ENCODE results near the gene MCM8.

Gene MCM8

DNA sequence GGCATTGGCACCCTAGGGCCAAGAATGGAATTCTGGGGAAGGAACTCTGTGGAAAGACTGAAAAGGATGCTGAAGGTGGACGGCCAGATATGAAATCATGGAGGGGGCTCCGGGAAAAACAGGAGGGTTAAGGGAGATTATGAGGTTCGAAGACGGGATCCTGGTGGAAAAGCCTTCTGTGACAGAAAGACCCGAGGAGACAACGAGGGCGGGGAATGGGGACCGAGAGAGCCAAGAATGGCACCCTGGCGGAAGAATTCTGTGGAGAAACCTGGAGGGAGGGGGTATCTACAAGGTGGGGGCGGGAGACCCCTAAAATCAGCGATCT, 545 bp upstream of the MCM8 start:
- DNase-seq: no peak

GRCh38 chr20:5967469-5967868, 17.0 kb downstream of the MCM8 start:
- no peak for DNase-seq

- no peak for DNase-seq
Observed at GRCh38 chr20:5968462-5968861, 18.0 kb downstream of the MCM8 start.

- DNase-seq: no peak
Observed at GRCh38 chr20:5969348-5969935, 19.0 kb downstream of the MCM8 start.

DNA sequence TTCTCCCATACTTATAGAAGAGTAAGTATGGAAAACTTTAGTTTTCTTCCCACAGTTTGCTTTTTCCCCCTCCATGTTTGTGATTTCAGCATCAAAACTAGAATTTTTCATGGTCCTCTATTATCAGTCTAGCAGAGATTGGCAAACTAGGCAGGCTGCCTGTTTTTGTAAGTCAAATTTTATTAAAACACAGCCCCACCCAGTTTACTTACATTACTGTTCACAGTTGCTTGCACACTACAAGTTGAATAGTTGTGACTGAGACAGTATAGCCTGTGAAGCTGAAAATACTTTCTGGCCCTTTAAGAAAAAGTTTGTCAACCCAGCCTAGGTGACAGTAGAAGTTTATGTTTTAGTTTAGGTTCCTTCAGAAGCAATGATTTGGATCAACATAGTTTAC, 19.5 kb downstream of the MCM8 start:
- no peak for DNase-seq

DNA sequence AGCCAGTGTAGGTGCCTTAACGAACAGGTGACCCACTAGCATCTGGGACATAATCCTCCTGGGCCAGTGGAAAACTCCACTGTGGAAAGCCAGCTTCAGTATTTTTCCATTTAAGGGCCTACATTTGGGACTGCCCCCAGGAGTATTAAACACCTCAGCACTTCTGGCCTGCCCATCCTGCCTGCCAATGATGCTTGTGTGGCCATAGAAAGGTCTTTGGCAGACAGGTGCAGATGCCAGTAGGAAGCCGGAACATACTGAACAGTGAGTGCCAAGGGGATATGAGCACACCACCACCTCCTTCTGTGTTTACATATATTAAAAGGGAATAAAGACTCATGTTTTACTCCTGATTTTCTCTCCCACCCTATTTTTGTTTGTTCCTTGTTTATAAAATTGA, 19.9 kb downstream of the MCM8 start:
- no peak for DNase-seq

DNA sequence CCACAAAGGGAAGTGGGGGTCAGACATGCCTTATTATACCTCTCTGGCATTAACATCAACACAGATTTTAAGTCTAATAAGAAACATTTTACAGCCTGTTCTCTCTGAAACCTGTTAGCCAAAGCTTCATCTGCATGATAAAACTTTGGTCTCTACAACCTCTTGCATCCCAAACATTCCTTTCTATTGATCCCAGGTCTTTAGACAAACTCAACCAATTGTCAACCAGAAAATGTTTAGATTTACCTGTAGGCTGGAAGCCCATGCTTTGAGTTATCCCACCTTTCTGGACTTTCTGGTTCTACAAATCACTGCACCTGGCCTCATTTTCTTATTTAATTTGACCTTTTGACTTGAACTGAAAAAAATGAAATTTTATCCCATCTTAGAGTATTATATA, 20.8 kb downstream of the MCM8 start:
- no peak for DNase-seq

- DNase-seq: no peak
Observed at GRCh38 chr20:5973172-5973571, 22.7 kb downstream of the MCM8 start.

GRCh38 chr20:5973971-5974370, 23.5 kb downstream of the MCM8 start:
- no peak for DNase-seq

DNA sequence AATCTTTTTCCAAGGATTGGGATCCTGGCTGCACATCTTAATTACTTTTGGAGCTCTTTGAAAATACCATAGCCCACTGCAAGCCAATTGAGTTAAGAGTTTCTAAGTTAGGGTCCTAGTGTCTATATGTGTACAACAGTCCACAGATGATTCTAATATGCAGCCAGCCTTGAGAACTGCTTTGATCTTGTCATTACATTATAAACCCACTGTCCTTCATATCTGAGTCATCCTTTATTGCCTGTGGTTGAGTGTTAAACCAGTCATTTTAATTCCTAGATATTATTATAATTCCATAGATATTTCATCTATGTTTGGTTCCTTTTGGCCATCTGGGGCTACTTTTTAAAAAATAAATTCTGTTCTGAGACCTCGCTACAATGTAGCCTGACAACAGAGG, 24.1 kb downstream of the MCM8 start:
- DNase-seq: no peak

DNA sequence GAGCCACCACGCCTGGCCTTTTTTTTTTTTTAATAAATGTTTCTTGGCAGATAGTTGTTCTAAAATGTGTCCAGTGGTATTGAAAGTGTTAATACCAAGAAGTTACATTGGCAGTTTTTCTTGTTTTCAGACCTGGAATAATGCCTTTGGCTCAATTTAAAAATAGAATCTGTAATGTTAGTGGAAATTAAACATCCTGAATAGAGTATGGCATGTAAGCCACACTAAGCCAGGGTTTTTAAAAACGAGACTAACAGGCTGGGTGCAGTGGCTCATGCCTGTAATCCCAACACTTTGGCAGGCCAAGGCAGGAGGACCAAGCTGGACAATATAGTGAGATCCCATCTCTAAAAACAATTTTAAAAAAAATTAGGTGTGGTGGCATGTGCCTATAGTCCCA, 25.3 kb downstream of the MCM8 start:
- no peak for DNase-seq

- no peak for DNase-seq
Observed at GRCh38 chr20:5977223-5977622, 26.8 kb downstream of the MCM8 start.

- no peak for DNase-seq
Observed at GRCh38 chr20:5977975-5978374, 27.5 kb downstream of the MCM8 start.

GRCh38 chr20:5979801-5980200, 29.3 kb downstream of the MCM8 start:
- no peak for DNase-seq

- no peak for DNase-seq
Observed at GRCh38 chr20:5980720-5981538, 30.5 kb downstream of the MCM8 start.

GRCh38 chr20:5987383-5987782, 36.9 kb downstream of the MCM8 start:
- no peak for DNase-seq

- DNase-seq: no peak
Observed at GRCh38 chr20:5989539-5989938, 39.1 kb downstream of the MCM8 start.

GRCh38 chr20:5990946-5991345, 40.5 kb downstream of the MCM8 start:
- DNase-seq: no peak

GRCh38 chr20:5991623-5992441, 41.4 kb downstream of the MCM8 start:
- DNase-seq: no peak

DNA sequence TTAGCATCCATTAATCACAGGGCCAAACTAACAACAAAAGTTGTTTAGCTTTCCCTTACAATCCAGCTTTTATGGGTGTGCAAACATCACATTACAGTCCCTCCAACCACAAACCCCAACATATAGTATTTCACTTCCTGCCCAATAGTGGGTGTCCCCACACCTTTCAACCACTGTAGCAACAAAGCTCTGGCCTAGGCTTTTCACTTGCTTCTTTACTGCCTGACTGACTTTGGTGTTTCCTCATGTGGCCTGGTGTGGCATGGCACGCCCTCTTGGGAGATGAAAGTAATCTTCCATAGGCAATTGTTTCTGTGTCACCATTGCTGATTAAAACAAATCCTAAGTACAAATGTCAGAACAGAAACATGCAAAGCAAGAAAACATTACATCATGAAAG, 46.3 kb downstream of the MCM8 start:
- no peak for DNase-seq

DNA sequence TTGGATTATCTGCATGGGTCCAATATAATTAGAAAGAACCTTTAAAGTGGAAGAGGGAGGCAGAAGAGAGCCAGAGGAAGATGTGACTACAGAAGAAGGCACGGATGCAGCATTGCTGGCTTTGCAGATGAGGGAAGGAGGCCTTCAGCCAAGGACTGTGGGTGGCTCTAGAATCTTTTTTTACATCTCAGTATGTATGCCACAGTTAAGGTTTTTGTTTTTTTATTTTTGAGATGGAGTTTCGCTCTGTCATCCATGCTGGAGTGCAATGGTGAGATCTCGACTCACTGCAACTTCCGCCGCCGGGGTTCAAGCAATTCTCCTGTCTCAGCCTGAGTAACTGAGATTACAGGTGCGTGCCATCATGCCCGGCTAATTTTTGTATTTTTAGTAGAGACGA, 49.3 kb downstream of the MCM8 start:
- no peak for DNase-seq

GRCh38 chr20:6000871-6001270, 50.4 kb downstream of the MCM8 start:
- no peak for DNase-seq

DNA sequence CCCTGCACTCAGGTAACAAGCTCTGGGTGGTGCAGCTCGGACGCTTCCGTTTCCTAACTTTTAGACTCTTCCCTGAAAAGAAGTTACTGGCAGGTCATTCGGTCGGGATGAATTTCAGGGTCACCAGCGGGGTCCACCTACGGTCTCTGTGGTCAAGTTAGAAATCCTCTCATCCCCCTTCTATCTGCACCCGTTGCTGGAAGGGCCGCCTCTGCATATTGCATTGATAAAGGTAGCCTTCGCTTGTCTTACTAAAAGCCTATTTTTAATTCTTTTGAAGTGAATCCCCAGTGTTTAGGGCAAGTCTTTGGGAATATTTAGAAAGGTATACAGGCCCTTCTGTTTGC, 56.1 kb downstream of the MCM8 start:
- no peak for DNase-seq

- no peak for DNase-seq
Observed at GRCh38 chr20:6007094-6007528, 56.7 kb downstream of the MCM8 start.

Data from NCI-H1048 (cell line).